Body of pancreas (tissue), 4 donors: ENCODE data around the gene AVL9.

ENCODE experiments used
- POLR2A ChIP-seq, 3 donors: fragments of 450-650 bp; IDR thresholded peaks; one replicate each; pipeline ENCODE4 v1.6.1; 2016; ENCODE audit warnings: antibody characterized with exemption in 3 of 3, mild to moderate bottlenecking in 2 of 3
- TF ChIP-seq, protein P1 (sequence below), 7 experiments: fragments of 450-650 bp in 4 of 7; fragments of 200-600 bp in 3 of 7; sonication (generic) in 3 of 7; IDR thresholded peaks; one replicate each; pipeline ENCODE4 v1.5.1; 2016 to 2019; ENCODE audit warnings: antibody characterized with exemption in 7 of 7

- TF ChIP-seq, protein P1, sequence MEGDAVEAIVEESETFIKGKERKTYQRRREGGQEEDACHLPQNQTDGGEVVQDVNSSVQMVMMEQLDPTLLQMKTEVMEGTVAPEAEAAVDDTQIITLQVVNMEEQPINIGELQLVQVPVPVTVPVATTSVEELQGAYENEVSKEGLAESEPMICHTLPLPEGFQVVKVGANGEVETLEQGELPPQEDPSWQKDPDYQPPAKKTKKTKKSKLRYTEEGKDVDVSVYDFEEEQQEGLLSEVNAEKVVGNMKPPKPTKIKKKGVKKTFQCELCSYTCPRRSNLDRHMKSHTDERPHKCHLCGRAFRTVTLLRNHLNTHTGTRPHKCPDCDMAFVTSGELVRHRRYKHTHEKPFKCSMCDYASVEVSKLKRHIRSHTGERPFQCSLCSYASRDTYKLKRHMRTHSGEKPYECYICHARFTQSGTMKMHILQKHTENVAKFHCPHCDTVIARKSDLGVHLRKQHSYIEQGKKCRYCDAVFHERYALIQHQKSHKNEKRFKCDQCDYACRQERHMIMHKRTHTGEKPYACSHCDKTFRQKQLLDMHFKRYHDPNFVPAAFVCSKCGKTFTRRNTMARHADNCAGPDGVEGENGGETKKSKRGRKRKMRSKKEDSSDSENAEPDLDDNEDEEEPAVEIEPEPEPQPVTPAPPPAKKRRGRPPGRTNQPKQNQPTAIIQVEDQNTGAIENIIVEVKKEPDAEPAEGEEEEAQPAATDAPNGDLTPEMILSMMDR (IDR thresholded peaks at IDR 0.05) = no peak
- TF ChIP-seq POLR2A (IDR thresholded peaks at IDR 0.05) = no peak
Observed at GRCh38 chr7:32532086-32532485, 36.8 kb downstream of the AVL9 start.
